ENCODE data around the gene TNFRSF13B. TPM values are rescaled to one million over a fixed set of nuclear protein-coding genes. Genes with fewer than 3 reads are reported as not detected.
"Not testable (repeated sequence)": the region's sequence is repeated elsewhere in the genome, so short reads cannot be mapped to it uniquely, and the experiment has no call there.

TNFRSF13B gene
- total RNA-seq, 2 donors from 2014 or later = 2.3 TPM; not detected in 1

DNA sequence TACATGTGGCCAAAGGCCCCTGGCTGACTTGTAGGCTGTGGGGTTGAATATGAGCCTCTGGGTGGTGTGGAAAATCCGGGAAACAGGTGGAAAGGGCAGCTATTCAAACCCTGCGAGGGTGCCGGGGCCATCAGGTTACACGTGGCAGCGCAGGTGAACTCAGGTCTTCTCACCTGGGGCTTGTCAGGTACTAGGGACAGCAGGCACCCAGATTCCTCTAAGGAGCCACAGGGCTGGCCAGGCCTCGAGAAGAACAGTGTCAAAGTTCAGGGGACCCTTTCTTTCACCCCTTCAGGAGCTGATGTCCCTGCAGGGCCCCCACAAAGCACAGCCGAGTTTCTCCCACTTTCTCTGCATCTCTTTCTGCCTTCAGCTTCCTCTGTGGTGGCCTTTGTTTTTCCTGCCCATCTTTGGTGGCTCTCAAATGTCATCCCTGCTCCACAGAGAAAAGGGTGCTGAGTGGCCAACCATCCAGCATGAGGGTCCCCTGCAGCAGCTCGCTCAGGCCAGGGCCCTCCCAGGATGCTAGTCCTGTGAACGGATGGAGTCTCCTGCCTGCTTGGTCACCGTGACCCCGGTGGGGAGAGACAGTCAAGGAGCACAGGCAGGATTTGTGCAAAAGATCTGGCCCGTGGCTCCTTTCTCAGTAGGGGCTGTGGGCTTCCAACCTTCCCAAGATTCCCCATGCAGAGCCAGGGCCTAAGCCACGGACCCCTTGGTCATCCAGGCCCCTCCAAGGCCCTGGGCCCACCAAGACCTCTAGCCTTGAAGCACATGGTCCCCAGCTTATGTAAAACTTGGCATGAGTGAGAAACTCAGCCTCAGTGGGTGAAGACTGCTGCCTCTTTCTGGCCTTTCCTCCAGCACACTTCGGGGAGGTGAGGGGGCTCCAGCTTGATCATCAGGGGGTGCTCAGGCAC is 42.2 kb upstream of the TNFRSF13B start:
- not testable (repeated sequence) for H3K27ac Mint-ChIP-seq, H3K27me3 Mint-ChIP-seq, H3K4me3 Mint-ChIP-seq, H3K9me3 Mint-ChIP-seq, ATAC-seq, H3K36me3 Mint-ChIP-seq
- H3K4me1 Mint-ChIP-seq (ENCODE audit: low read depth in 2 of 2) = peaks cover 19 to 21% of the 10 kb centered on the region in 2 donors
- peak; percentile 22 for DNase-seq (ENCODE audit: low spot score)

DNA sequence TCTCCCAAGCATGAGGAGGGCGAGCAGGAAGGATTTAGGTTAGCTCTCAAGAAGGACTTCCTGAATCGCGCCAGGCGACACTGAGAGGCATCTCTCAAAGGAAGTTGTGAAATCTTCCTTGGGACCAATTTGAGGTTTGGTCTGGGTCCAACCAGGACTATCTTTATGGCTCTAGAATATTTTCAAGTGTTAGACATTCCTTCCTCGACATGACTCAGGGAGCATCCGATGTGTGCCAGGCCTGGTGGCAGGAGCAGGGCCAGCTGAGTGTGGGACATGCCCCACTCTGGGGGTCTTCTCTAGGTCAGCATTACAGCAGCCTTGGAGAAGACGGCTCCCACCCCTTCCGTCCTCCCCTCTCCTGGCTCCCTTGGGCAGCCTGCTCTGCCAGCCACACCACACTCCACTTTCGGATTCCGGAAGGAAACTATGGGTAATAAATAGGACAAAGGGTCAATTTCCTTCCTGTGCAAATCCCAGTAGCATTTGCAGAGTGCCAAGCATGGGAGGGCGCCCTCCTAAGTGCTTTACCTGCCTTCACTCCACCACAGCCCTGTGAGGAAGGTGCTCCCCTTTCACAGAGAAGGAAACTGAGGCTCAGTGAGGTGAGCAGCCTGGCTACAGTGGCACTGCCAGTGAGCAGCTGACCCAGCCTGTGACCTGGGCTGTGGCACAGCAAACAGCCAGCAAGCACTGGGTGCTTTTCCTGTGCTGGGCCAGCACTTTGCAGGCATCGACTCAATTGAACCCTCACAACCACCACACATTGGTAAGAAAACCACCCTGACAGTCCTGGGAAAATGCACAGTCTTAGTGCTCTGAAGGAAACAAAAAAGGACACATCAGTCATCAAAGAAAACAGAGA is 39.4 kb upstream of the TNFRSF13B start:
- DNase-seq (ENCODE audit: low spot score) = peak; percentile 22
- H3K36me3 Mint-ChIP-seq; H3K4me3 Mint-ChIP-seq; H3K27me3 Mint-ChIP-seq; H3K4me1 Mint-ChIP-seq (ENCODE audit: low read depth in 2 of 2); H3K9me3 Mint-ChIP-seq; H3K27ac Mint-ChIP-seq: not testable (repeated sequence)
- ATAC-seq = peak; percentile 32 to 46

DNA sequence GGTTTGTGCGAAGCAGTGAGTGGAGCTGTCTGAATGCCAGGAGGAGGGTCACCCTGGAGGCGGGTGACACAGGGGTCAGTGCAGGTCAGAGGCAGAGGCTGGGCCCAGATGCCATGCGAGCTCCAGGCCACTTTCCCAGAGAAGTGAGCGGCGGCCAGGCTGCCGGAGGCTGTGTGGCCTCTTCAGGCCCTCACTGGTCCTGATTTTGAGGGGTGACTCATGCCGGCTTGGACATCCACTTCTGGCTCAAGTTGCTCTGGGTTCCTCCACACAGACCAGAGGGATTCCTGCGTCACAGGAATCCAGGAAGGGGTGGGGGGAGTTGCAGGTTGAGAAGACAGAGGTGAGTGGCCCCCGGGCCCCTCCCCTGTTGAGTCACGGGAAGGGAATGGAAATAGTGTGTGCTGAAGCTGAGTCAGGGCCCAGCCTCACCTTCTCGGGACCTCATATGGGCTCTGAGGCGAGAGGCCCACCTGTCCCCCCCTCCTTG is 38.7 kb upstream of the TNFRSF13B start:
- ATAC-seq = not testable (repeated sequence)

DNA sequence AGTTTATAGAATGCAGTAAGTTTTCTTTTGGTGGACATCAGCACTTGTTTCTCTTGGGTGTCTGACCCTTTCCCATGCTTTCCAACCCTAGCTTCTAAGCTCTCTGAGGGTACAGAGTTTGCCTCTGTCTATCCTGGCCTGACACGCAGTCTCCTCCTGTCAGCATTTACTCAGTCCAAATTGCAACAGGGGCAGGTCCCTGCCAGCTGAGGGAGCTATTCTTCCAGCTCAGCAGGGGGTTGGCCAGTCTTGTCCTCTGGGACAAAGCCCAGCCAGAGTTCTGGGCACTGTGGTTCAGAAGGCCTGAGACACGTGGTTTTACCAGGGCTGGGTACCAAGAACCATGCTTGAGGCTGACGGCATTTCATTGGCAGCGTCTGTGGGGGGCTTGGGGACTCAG is 38.1 kb upstream of the TNFRSF13B start:
- H3K4me1 Mint-ChIP-seq (ENCODE audit: low read depth in 2 of 2); H3K27ac Mint-ChIP-seq; H3K9me3 Mint-ChIP-seq; H3K36me3 Mint-ChIP-seq; DNase-seq (ENCODE audit: low spot score); H3K27me3 Mint-ChIP-seq; ATAC-seq; H3K4me3 Mint-ChIP-seq: not testable (repeated sequence)

More for the DNA sequence above, 38.7 kb upstream of the TNFRSF13B start:
- H3K4me3 Mint-ChIP-seq; H3K36me3 Mint-ChIP-seq; H3K27me3 Mint-ChIP-seq; H3K4me1 Mint-ChIP-seq (ENCODE audit: low read depth in 2 of 2); DNase-seq (ENCODE audit: low spot score); H3K9me3 Mint-ChIP-seq; H3K27ac Mint-ChIP-seq: not testable (repeated sequence)

DNA sequence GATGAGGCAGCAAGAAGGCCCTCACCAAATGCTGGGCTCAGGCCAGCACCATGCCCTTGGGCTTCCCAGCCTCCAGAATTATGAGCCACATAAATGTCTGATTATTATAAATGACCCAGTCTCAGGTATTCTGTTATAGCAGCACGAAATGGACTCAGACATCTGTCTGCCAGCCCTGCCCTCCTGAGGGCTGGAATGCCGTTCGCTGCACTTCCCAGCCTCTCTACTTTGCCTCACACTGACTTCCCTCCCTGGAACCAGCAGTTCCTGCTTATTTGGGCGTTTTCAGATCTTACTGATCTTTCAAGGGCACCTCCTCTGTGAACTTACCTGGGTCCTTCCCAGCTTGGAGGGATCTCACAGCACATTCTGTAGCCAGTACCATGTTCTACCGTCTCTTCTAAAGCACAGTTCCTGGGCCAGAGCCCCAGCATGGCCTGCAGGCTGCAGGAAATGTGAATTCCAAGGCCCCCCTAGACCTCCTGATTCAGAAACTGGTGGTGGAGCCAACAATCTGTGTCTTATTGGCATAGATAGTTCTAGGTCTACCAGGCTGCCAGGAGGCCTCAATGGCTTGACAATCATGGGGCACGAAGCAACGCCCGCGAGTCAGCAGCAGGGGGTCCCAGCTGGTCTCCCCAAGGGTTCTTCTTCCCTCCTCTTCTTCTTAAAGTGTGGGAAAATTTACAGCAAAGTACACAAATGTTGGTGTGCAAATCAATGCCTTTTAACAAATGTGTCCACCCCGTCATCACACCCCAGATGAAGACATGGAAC is 36.9 kb upstream of the TNFRSF13B start:
- H3K36me3 Mint-ChIP-seq; DNase-seq (ENCODE audit: low spot score); H3K9me3 Mint-ChIP-seq; H3K4me1 Mint-ChIP-seq (ENCODE audit: low read depth in 2 of 2); ATAC-seq; H3K27me3 Mint-ChIP-seq; H3K27ac Mint-ChIP-seq; H3K4me3 Mint-ChIP-seq: not testable (repeated sequence)

DNA sequence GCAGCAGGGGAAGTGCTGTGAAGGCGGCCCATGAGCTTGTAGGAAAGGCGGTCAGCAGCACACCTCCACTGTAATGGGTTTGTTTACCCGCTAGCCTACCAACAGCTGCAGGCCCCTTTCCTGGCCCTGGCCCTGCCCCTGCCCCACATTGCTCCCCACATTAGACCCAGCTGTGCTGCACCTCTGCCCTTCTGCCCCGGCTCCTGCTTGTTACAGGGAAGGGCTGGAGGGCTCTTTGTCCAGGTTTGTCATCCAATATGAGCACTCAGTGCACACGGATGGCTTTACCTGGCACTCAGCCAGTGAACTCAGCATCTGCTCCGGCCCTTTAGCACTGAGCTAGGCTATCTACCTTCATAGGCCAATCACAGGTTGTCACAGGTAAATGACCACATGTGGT is 36.0 kb upstream of the TNFRSF13B start:
- H3K27me3 Mint-ChIP-seq; ATAC-seq; H3K27ac Mint-ChIP-seq; H3K4me3 Mint-ChIP-seq; DNase-seq (ENCODE audit: low spot score); H3K9me3 Mint-ChIP-seq; H3K36me3 Mint-ChIP-seq; H3K4me1 Mint-ChIP-seq (ENCODE audit: low read depth in 2 of 2): not testable (repeated sequence)

DNA sequence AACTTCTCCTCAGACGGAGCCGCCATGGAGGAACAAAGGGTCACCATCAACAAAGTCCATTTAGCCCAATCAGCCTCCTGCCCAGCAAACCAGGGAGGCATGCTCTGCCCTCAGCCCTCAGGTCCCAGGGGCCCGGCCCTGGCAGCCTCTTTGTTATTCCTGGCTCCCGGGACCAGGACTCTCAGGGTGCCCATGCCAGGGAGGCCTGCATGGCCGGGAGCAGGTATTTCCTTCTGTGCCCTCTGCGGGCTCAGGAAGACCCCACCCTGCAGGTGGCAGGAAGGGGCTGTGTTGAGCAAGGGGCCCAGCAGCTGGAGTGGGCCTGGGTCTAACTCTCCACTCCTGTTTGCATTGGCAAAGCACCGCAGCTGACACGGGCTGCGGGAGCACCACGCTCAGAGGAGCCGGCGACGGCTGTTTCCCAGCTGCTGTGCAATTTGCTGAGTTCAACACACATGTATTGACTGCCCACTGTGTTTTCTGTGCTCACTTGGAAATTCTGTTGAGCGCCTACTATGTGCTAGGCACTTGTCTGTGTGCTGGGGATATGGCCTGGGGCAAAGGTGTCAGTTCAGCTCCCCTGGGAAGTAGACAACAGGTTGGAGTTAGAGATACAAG is 33.2 kb upstream of the TNFRSF13B start:
- H3K27me3 Mint-ChIP-seq; H3K4me1 Mint-ChIP-seq (ENCODE audit: low read depth in 2 of 2): not testable (repeated sequence)

DNA sequence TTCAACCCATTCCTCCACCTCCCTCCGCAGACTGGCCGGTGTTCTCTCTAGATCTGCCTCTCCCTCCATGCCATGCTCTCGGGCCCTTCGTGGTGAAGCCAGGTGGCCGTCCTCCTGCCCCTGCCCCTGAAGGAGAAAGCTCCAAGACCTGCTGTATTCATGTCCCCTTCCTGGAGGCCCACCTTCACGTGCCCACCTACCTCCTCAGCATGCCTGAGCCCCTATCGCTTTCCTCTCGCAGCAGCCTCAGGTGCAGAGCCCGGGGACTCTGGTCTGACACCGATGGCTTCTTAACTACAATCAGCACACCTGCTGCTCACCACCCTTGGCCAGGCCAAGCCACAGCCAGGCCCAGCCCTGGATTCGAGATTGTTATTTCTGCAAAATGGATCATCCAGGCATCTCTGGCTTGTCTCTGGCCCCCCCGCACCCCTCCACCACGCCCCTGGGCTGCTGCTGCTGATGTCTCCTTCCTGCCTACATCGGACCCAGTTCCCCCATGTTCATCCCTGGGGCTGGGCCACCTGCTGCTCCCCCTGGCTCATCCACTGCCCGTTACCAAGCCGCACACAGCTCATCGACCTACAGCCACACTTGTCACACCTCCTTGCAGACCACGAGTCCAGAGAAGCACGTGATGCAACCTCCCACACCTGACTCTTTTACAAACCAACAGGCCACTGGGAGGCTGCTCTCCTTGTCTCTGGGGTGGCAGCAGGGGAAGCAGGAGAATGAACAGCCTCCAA is 32.5 kb upstream of the TNFRSF13B start:
- Mint-ChIP-seq H3K4me3 (no peak overlapping the region), H3K4me1 (ENCODE audit: low read depth in 2 of 2) (no peaks in the 10 kb centered on the region), H3K36me3 (no peaks in the 10 kb centered on the region), H3K27me3 (peaks cover 0 to 2% of the 10 kb centered on the region in 2 donors), H3K9me3 (no peaks in the 10 kb centered on the region), H3K27ac (no peak overlapping the region)
- ATAC-seq = no peak
- peak; percentile 40 for DNase-seq (ENCODE audit: low spot score)

More for the DNA sequence above, 33.2 kb upstream of the TNFRSF13B start:
- DNase-seq (ENCODE audit: low spot score) = peak; percentile 38
- H3K4me3 Mint-ChIP-seq, H3K27ac Mint-ChIP-seq, H3K9me3 Mint-ChIP-seq, ATAC-seq, H3K36me3 Mint-ChIP-seq: not testable (repeated sequence)

DNA sequence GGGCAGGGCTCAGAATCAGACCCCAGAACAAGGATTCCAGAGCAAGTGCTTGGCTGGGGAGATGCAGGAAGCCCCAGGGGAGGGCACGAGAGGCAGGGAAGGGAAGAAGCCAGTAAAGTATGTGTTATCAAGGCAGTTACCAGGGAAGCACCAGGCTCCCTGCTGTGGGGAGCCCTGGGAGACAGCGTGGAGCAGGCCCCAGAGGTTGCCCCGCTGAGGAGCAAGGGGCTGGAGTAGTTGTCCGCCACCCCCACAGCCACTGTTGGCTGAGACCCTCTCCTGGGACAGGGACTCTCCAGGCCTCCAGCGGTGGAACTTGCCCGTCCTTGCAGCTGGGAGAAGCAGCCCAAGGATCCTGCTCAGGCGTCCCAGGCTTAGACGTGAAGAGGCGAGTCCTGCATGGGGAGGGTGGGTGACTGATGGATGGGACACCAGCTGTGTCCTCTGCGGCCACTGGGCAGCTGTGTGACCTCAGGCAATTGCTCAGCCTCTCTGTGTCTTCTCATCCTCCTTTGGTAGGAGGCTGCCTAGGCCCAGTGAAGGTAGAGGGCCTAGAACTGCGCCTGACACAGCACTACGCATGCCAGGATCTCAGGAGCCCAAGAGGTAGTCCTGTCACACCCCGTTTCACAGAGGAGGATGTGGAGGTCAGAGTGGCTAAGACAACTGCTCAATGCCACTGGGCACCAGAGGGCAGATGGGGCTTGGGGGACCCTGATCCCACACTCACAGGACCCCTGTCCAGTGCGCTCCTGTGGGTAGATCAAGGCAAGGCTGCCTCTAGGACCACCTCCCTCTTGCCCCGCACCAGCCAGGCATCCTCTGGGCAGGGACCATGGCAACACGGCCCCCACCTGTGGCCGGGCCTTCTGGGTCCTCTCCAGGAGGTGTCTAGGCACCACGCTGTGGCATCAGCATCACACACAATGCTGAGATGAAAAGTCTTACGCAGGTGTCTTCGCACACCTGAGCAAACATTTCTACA is 31.1 kb upstream of the TNFRSF13B start:
- H3K36me3 Mint-ChIP-seq; H3K4me1 Mint-ChIP-seq (ENCODE audit: low read depth in 2 of 2); H3K9me3 Mint-ChIP-seq; ATAC-seq; H3K27me3 Mint-ChIP-seq; H3K27ac Mint-ChIP-seq; H3K4me3 Mint-ChIP-seq: not testable (repeated sequence)
- peak; percentile 58 for DNase-seq (ENCODE audit: low spot score)

DNA sequence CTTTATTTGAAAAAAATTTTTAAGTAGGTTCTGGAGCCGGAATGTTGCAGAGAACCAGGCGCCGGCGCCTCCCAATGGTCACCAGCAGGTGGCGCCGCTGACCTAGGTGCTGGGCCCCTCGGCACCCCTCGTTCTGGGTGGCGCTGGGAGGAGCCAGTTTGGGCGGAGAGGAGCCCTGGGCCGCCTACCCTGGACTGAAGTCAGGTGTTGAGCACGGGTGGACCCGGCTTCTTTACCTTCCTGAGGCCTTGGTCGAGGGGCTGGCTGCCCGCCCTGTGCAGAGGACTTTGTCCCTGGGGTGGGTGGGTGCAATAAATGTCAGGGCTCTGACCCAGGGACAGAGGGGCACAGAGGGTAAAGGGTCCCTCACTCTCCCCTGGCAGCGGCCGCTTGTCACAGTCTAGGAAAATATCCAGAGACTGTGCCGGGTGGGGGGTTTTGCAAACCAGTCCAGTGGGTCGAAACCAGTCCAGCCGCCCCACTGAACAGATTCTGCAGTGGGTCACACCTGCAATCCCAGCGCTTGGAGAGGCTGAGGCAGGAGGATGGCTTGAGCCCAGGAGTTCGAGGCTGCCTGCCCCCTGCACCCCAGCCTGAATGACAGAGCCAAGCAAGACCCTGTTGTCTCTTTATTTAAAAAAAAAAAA is 30.1 kb upstream of the TNFRSF13B start:
- no peak overlapping the region for H3K4me3 Mint-ChIP-seq
- H3K27ac Mint-ChIP-seq = no peak overlapping the region
- DNase-seq (ENCODE audit: low spot score) (peak; percentile 73), ATAC-seq (peak; percentile 74 to 83)
- H3K27me3 Mint-ChIP-seq = peaks cover 0 to 2% of the 10 kb centered on the region in 2 donors
- no peaks in the 10 kb centered on the region for H3K9me3 Mint-ChIP-seq
- H3K4me1 Mint-ChIP-seq (ENCODE audit: low read depth in 2 of 2) = no peaks in the 10 kb centered on the region
- no peaks in the 10 kb centered on the region for H3K36me3 Mint-ChIP-seq

DNA sequence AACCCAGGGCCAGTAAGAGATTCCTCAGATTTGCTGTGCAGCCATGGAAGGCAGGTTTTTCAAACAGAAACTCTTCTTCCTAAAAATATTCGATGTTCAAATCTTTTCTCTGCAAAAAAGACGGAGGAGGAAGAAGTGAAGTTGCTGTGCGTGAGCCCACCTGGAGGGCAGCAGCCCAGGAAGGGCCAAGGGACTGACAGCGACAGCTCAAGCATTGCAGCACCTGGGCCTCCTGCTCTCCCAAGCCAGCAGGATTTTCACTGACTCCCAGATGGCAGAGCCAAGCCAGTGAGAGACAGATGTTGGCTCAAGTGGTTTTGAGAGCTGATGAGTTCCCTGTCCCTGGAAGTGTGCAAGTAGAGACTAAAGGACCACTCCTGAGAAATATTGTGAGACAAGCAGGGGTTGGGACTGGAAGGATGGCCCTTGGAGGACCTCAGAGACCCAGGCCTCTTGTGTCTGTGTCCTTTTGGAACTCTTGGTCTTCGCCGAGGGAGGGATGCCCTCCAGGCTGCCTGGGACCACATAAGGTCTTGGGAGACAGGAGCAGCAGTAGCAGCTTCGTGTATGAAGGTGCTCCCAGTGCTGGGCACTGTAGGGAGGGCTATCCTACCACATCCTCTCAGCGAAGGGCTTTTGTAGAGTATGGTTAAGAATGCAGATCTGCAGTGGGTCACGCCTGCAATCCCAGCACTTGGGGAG is 29.3 kb upstream of the TNFRSF13B start:
- no peak for DNase-seq (ENCODE audit: low spot score)
- no peak overlapping the region for H3K27ac Mint-ChIP-seq
- H3K4me1 Mint-ChIP-seq (ENCODE audit: low read depth in 2 of 2) = no peaks in the 10 kb centered on the region
- H3K36me3 Mint-ChIP-seq = no peaks in the 10 kb centered on the region
- H3K4me3 Mint-ChIP-seq = no peak overlapping the region
- H3K27me3 Mint-ChIP-seq = peaks cover 0 to 2% of the 10 kb centered on the region in 2 donors
- H3K9me3 Mint-ChIP-seq = no peaks in the 10 kb centered on the region
- ATAC-seq = no peak
